SK-N-SH (cell line): ENCODE measurements around the gene PSME1.
"Not testable (repeated sequence)": the region's sequence is repeated elsewhere in the genome, so short reads cannot be mapped to it uniquely, and the experiment has no call there.

Experiments
- MXI1 ChIP-seq: IDR thresholded peaks from 2 replicates; pipeline ENCODE4 v1.6.1; 2012; ENCODE audit warnings: mild to moderate bottlenecking, low read depth, low read length, improper control_type of control experiment
- NRF1 ChIP-seq: IDR thresholded peaks from 2 replicates; pipeline ENCODE4 v1.6.1; 2012; ENCODE audit warnings: low read depth, mild to moderate bottlenecking, low read length
- POLR2AphosphoS5 ChIP-seq: IDR thresholded peaks from 2 replicates; pipeline ENCODE4 v1.6.1; 2012; ENCODE audit warnings: low read depth, low read length
- TF ChIP-seq, protein P1 (sequence below): fragments of 200-600 bp; sonication (generic); IDR thresholded peaks from 2 replicates; pipeline ENCODE4 v1.6.1; 2017; ENCODE audit warnings: antibody characterized with exemption, mild to moderate bottlenecking, moderate library complexity
- TF ChIP-seq, protein P2 (sequence below): fragments of 150-350 bp; IDR thresholded peaks from 2 replicates; pipeline ENCODE4 v1.6.1; 2017; ENCODE audit warnings: antibody characterized with exemption, low read length, low read depth, borderline replicate concordance

DNA sequence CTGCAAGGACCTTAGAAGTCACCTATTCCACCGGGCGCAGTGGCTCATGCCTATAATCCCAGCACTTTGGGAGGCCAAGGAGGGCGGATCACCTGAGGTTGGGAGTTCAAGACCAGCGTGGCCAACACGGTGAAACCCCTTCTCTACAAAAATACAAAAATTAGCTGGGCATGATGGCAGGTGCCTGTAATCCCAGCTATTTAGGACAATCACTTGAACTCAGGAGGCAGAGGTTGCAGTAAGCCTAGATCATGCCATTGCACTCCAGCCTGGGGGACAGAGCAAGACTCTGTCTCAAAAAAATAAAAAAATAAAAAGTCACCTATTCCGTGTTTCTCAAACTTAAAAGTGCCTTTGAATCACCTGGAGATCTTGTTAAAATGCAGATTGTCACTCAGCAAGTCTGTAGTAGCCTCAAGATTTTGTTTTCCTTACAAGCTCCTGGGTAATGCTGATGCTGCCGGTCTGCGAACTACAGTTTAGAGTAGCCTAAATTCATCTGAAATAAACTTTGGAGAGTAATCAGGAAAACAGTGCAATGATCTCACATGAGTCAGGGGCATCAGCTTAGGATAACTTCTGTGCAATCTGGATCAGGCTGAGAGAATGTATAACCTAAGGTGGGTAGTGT lies 30.3 kb upstream of the PSME1 start:
- TF ChIP-seq, protein P1, sequence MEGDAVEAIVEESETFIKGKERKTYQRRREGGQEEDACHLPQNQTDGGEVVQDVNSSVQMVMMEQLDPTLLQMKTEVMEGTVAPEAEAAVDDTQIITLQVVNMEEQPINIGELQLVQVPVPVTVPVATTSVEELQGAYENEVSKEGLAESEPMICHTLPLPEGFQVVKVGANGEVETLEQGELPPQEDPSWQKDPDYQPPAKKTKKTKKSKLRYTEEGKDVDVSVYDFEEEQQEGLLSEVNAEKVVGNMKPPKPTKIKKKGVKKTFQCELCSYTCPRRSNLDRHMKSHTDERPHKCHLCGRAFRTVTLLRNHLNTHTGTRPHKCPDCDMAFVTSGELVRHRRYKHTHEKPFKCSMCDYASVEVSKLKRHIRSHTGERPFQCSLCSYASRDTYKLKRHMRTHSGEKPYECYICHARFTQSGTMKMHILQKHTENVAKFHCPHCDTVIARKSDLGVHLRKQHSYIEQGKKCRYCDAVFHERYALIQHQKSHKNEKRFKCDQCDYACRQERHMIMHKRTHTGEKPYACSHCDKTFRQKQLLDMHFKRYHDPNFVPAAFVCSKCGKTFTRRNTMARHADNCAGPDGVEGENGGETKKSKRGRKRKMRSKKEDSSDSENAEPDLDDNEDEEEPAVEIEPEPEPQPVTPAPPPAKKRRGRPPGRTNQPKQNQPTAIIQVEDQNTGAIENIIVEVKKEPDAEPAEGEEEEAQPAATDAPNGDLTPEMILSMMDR, result not testable (repeated sequence)
- TF ChIP-seq POLR2AphosphoS5, MXI1, NRF1: not testable (repeated sequence)
- TF ChIP-seq, protein P2, sequence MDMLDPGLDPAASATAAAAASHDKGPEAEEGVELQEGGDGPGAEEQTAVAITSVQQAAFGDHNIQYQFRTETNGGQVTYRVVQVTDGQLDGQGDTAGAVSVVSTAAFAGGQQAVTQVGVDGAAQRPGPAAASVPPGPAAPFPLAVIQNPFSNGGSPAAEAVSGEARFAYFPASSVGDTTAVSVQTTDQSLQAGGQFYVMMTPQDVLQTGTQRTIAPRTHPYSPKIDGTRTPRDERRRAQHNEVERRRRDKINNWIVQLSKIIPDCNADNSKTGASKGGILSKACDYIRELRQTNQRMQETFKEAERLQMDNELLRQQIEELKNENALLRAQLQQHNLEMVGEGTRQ, result not testable (repeated sequence)
